Rectal smooth muscle tissue (tissue), 1 donor: ENCODE data around the gene RPTN.
"Not testable (repeated sequence)": the region's sequence is repeated elsewhere in the genome, so short reads cannot be mapped to it uniquely, and the experiment has no call there.

Experiments
- H3K27ac ChIP-seq: one replicate; pipeline ENCODE4 v1.7.0; 2013; ENCODE audit warnings: low read depth, low read length, inconsistent platforms
- H3K27me3 ChIP-seq: one replicate; pipeline ENCODE4 v1.7.0; 2013; ENCODE audit warnings: low read length; ENCODE audit not compliant: control insufficient read depth, insufficient read depth
- H3K36me3 ChIP-seq: one replicate; pipeline ENCODE4 v1.7.0; 2013; ENCODE audit warnings: low read length; ENCODE audit not compliant: control insufficient read depth, insufficient read depth
- H3K4me1 ChIP-seq: one replicate; pipeline ENCODE4 v1.7.0; 2013; ENCODE audit warnings: low read length; ENCODE audit not compliant: control insufficient read depth, insufficient read depth
- H3K4me3 ChIP-seq: one replicate; pipeline ENCODE4 v1.7.0; 2013; ENCODE audit warnings: low read length
- H3K9ac ChIP-seq: one replicate; pipeline ENCODE4 v1.7.0; 2013; ENCODE audit warnings: low read length

The RPTN gene

GRCh38 chr1:152153996-152154395, 5.0 kb downstream of the RPTN start:
- Histone ChIP-seq H3K36me3 (no peaks in the 10 kb centered on the region), H3K4me1 (no peaks in the 10 kb centered on the region), H3K4me3 (no peak overlapping the region), H3K9ac (no peak overlapping the region), H3K27ac (no peak overlapping the region), H3K27me3 (no peaks in the 10 kb centered on the region)

- no peaks in the 10 kb centered on the region for H3K27me3 ChIP-seq
- no peak overlapping the region for H3K27ac ChIP-seq
- H3K4me3 ChIP-seq, result no peak overlapping the region
- no peak overlapping the region for H3K9ac ChIP-seq
- H3K36me3 ChIP-seq, result no peaks in the 10 kb centered on the region
- no peaks in the 10 kb centered on the region for H3K4me1 ChIP-seq
These were observed 7.4 kb downstream of the RPTN start for GRCh38 chr1:152151646-152152045.

DNA sequence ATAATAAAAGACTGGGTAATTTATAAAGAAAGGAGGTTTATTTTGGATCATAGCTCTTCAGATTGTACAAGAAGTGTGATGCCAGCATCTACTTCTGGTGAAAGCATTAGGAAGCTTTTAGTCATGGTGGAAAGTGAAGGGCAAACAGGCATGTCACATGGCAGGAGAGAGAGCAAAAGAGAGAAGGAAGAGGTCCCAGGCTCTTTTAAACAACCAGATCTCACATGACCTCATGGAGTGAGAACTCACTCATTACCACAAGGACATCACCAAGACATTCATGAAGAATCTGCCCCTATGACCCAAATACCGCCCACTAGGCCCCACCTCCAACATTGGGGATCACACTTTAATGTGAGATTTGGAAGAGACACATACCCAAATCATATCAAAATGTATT, 10.0 kb downstream of the RPTN start:
- no peak overlapping the region for H3K27ac ChIP-seq
- no peaks in the 10 kb centered on the region for H3K36me3 ChIP-seq
- H3K4me1 ChIP-seq, result no peaks in the 10 kb centered on the region
- no peak overlapping the region for H3K9ac ChIP-seq
- no peaks in the 10 kb centered on the region for H3K27me3 ChIP-seq
- H3K4me3 ChIP-seq, result no peak overlapping the region

DNA sequence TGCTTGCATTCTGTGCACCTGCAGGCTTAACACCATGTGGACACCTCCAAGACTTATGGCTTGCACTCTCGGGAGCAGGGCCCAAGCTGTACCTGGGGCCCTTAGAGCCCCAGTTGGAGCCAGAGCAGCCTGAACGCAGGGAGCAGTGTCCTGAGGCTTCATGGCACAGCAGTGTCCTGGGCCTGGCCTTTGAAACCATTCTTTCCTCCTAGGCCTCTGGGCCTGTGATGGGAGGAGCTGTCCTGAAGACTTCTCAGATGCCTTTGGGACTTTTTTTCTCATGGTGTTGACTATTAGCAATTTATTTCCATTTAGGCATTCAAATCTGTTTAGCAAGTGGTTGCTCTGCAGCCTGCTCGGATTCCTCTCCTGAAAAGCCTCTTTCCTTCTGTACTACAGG, 11.0 kb downstream of the RPTN start:
- Histone ChIP-seq H3K4me3 (no peak overlapping the region), H3K27me3 (no peaks in the 10 kb centered on the region), H3K27ac (no peak overlapping the region), H3K36me3 (no peaks in the 10 kb centered on the region), H3K4me1 (no peaks in the 10 kb centered on the region), H3K9ac (no peak overlapping the region)

DNA sequence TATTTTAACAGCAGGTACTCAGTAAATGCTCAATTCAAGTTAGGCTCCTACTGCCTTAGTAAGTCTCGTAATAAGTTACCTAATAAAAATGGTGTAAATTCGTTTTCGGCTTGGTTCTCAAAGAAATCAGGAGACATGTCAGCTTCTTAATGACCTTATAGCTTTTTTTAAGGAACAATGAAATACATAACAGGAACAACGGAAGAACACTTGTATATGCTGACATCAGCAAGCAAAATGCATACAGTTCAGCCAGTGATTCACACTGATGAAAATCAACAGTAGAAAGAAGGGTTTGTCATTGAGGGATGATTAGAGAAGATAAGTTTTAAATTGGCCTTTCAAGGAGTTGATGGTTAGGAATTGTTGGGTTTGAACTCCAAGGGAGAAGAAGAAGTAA, 13.3 kb downstream of the RPTN start:
- H3K27me3 ChIP-seq, result no peaks in the 10 kb centered on the region
- no peak overlapping the region for H3K4me3 ChIP-seq
- no peaks in the 10 kb centered on the region for H3K4me1 ChIP-seq
- H3K36me3 ChIP-seq, result no peaks in the 10 kb centered on the region
- no peak overlapping the region for H3K27ac ChIP-seq
- no peak overlapping the region for H3K9ac ChIP-seq

- H3K4me1 ChIP-seq, H3K9ac ChIP-seq, H3K4me3 ChIP-seq, H3K27ac ChIP-seq, H3K27me3 ChIP-seq, H3K36me3 ChIP-seq: not testable (repeated sequence)
These were observed 14.3 kb downstream of the RPTN start for GRCh38 chr1:152144674-152145183.

DNA sequence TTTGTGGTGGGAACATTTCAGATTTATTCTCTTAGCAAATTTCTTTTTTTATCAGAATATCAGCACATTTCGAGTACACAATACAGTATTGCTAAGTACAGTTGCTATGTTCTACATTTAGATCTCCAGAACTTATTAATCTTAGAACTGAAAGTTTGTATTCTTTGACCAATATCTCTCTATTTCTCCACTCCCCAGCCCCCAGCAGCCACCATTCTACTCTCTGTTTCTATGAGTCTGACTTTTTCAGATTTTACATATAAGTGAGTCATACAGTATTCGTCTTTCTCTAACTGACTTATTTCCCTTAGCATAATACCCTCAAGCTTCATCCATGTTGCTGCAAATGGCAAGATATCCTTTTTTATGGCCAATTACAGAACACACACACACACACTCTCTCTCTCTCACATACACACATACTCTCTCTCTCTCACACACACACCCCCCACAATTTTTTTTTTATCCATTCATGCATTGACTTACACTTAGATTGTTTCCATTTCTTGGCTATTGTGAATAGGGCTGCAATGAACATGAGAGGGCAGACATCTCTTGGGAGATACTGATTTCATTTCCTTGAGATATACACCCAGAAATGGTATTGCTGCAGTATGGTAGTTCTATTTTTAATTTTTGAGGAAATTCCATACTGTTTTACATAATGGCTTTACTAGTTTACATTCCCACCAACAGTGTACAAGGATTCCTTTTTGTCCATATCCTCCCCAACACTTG, 15.7 kb downstream of the RPTN start:
- Histone ChIP-seq H3K9ac (no peak overlapping the region), H3K27me3 (no peaks in the 10 kb centered on the region), H3K4me1 (no peaks in the 10 kb centered on the region), H3K4me3 (no peak overlapping the region), H3K27ac (no peak overlapping the region), H3K36me3 (no peaks in the 10 kb centered on the region)

DNA sequence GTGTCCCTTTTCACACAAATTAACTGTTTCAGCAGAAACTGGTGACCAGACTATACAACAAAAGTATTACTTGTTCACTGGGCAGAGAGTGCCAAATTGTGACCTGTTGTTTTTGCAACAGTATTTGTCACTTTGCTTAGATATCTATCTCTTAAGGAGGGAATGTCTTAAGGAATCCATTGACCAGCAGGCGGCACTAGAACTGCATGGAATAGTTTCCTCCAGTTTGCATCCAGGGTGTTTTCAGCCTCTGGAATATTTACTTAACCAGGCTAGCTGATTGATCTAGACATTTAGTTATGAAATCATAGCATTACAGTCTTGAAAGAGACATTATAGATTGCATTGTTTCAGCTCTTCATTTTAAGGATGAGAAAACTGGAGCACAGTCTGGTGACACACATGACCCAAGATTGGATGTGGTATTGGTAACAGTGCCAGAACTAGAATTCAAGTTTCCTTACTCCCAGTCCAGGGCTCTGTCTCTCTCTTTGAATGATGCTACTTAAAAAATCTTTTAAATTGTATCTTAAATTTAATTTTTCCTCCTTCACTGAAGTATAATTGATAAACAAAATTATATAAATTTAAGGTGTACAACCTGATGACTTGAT, 16.9 kb downstream of the RPTN start:
- H3K36me3 ChIP-seq, result no peaks in the 10 kb centered on the region
- H3K9ac ChIP-seq, result no peak overlapping the region
- H3K4me1 ChIP-seq, result no peaks in the 10 kb centered on the region
- H3K27ac ChIP-seq, result no peak overlapping the region
- H3K27me3 ChIP-seq, result no peaks in the 10 kb centered on the region
- no peak overlapping the region for H3K4me3 ChIP-seq

DNA sequence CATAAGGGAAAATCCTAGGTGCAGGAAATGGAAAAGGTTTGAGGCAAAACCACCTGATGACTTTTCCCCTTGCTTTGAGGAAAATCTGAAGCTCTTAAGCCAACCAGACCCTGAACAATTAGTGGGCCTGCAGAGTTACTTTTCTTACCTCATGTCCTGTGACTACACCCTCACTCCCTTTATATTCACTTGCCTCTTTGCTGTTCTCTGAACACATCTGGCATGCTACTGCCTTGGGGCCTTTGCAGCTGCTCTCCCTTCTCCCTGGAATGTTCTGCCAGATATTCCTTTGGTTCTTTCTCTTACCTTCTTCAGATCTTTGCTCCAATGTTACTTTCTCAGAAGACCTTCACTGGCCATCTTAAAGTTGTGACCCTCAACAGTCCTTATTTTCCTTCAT, 21.8 kb downstream of the RPTN start:
- H3K9ac ChIP-seq, result no peak overlapping the region
- H3K4me1 ChIP-seq, result no peaks in the 10 kb centered on the region
- H3K27ac ChIP-seq, result no peak overlapping the region

GRCh38 chr1:152130186-152130585, 28.8 kb downstream of the RPTN start:
- H3K4me3 ChIP-seq, result no peak overlapping the region
- H3K4me1 ChIP-seq, result no peaks in the 10 kb centered on the region
- no peaks in the 10 kb centered on the region for H3K27me3 ChIP-seq
- H3K9ac ChIP-seq, result no peak overlapping the region
- H3K27ac ChIP-seq, result no peak overlapping the region
- no peaks in the 10 kb centered on the region for H3K36me3 ChIP-seq

More for the DNA sequence above, 21.8 kb downstream of the RPTN start:
- no peak overlapping the region for H3K4me3 ChIP-seq
- no peaks in the 10 kb centered on the region for H3K27me3 ChIP-seq
- H3K36me3 ChIP-seq, result no peaks in the 10 kb centered on the region

DNA sequence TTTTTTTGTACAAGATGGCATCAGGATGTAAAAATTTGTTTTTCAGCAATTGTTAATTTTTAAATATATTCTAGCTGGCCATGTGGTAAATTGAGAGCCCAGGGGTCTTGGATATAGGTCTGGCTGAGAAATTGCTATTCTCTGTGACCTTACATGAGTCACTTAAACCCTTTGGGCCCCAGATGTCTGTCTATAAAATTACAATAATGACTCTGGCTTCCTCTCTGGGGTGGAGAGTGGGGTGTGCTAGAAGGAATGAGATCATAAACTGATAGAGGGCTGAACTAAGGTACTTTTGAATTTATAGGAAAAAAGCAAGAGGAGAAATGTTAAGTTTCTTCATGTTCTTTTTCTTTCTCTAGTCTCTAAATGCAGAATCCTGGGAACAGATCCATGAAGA, 31.4 kb downstream of the RPTN start:
- Histone ChIP-seq H3K4me1 (no peaks in the 10 kb centered on the region), H3K27ac (no peak overlapping the region), H3K36me3 (no peaks in the 10 kb centered on the region), H3K27me3 (no peaks in the 10 kb centered on the region), H3K9ac (no peak overlapping the region), H3K4me3 (no peak overlapping the region)

- H3K4me1 ChIP-seq, result no peaks in the 10 kb centered on the region
- H3K27ac ChIP-seq, result no peak overlapping the region
- no peak overlapping the region for H3K4me3 ChIP-seq
- H3K9ac ChIP-seq, result no peak overlapping the region
- no peaks in the 10 kb centered on the region for H3K27me3 ChIP-seq
- no peaks in the 10 kb centered on the region for H3K36me3 ChIP-seq
These were observed 33.1 kb downstream of the RPTN start for GRCh38 chr1:152125834-152126443.
